ENCODE data around the gene FUT1.
A peak's percentile ranks its signal among the peaks of the same experiment; 100 is the strongest.

FUT1 gene

GRCh38 chr19:48708471-48708870, 44.0 kb downstream of the FUT1 start:
- no peaks in the 10 kb centered on the region for H3K36me3 ChIP-seq (replicated peaks in 1 of 2; ENCODE audit: control insufficient read depth in 2 of 2, insufficient read depth in 2 of 2, low read length in 2 of 2)
- H2AK5ac ChIP-seq (ENCODE audit: low read depth, low read length): no peak overlapping the region
- H2BK5ac ChIP-seq (ENCODE audit: low read length): no peak overlapping the region
- no peak overlapping the region for H3K14ac ChIP-seq (ENCODE audit: low read length)
- H2AFZ ChIP-seq (ENCODE audit: low read length): no peak overlapping the region
- H3K9me3 ChIP-seq (replicated peaks in 1 of 2; ENCODE audit: control insufficient read depth in 2 of 2, insufficient read depth in 1 of 2, low read depth in 1 of 2, low read length in 2 of 2): peaks cover 0 to 3% of the 10 kb centered on the region in 2 donors
- DNase-seq (ENCODE audit: low spot score): no peak
- no CpG with 5 or more reads among the region's 11 CpGs for WGBS, 2 donors (ENCODE audit: extremely low coverage in 2 of 2, insufficient read length in 2 of 2, insufficient replicate concordance in 1 of 2)
- H4K91ac ChIP-seq (ENCODE audit: low read depth, low read length, poor library complexity): no peak overlapping the region
- no peak overlapping the region for H2BK12ac ChIP-seq (ENCODE audit: low read length)
- H3K4me1 ChIP-seq (ENCODE audit: control insufficient read depth in 2 of 2, insufficient read depth in 1 of 2, low read depth in 1 of 2, low read length in 2 of 2): peaks cover 4 to 6% of the 10 kb centered on the region in 2 donors
- H2BK120ac ChIP-seq (ENCODE audit: low read depth, low read length): no peak overlapping the region
- no peak overlapping the region for H3K4ac ChIP-seq (ENCODE audit: low read length)
- H3K27ac ChIP-seq (replicated peaks; ENCODE audit: low read length): no peak overlapping the region
- H2BK15ac ChIP-seq (ENCODE audit: low read length): no peak overlapping the region
- no peak overlapping the region for H4K8ac ChIP-seq (ENCODE audit: low read depth, low read length)
- H3K4me3 ChIP-seq (ENCODE audit: low read length in 2 of 2): peak overlapping the region in 1 of 2 donors; percentile 52
- H3K9ac ChIP-seq (ENCODE audit: low read depth, low read length, poor library complexity): no peak overlapping the region
- peak overlapping the region; percentile 49 for H3K18ac ChIP-seq (ENCODE audit: low read length)
- H3K23ac ChIP-seq (ENCODE audit: low read depth, low read length, poor library complexity): peak overlapping the region; percentile 12
- H3K27me3 ChIP-seq (ENCODE audit: control insufficient read depth in 3 of 3, insufficient read depth in 3 of 3, low read depth in 1 of 3, low read length in 3 of 3): no peaks in the 10 kb centered on the region
- H3K4me2 ChIP-seq (ENCODE audit: insufficient read depth, low read length, poor library complexity, severe bottlenecking): no peak overlapping the region
- H3K79me1 ChIP-seq (ENCODE audit: low read depth, low read length): no peaks in the 10 kb centered on the region

- Histone ChIP-seq H2BK15ac (ENCODE audit: low read length) (no peak overlapping the region), H3K27me3 (ENCODE audit: control insufficient read depth in 3 of 3, insufficient read depth in 3 of 3, low read depth in 1 of 3, low read length in 3 of 3) (no peaks in the 10 kb centered on the region), H2BK12ac (ENCODE audit: low read length) (no peak overlapping the region), H3K27ac (replicated peaks; ENCODE audit: low read length) (no peak overlapping the region), H3K18ac (ENCODE audit: low read length) (no peak overlapping the region), H3K23ac (ENCODE audit: low read depth, low read length, poor library complexity) (no peak overlapping the region), H3K79me1 (ENCODE audit: low read depth, low read length) (no peaks in the 10 kb centered on the region), H4K91ac (ENCODE audit: low read depth, low read length, poor library complexity) (no peak overlapping the region), H3K4me3 (ENCODE audit: low read length in 2 of 2) (no peak overlapping the region), H3K9me3 (replicated peaks in 1 of 2; ENCODE audit: control insufficient read depth in 2 of 2, insufficient read depth in 1 of 2, low read depth in 1 of 2, low read length in 2 of 2) (peaks cover 0 to 3% of the 10 kb centered on the region in 2 donors), H2BK5ac (ENCODE audit: low read length) (peak overlapping the region; percentile 13), H3K9ac (ENCODE audit: low read depth, low read length, poor library complexity) (no peak overlapping the region), H3K36me3 (replicated peaks in 1 of 2; ENCODE audit: control insufficient read depth in 2 of 2, insufficient read depth in 2 of 2, low read length in 2 of 2) (peaks cover 0 to 2% of the 10 kb centered on the region in 2 donors), H3K14ac (ENCODE audit: low read length) (no peak overlapping the region), H3K4ac (ENCODE audit: low read length) (no peak overlapping the region), H2AFZ (ENCODE audit: low read length) (no peak overlapping the region), H3K4me2 (ENCODE audit: insufficient read depth, low read length, poor library complexity, severe bottlenecking) (no peak overlapping the region), H2AK5ac (ENCODE audit: low read depth, low read length) (no peak overlapping the region), H2BK120ac (ENCODE audit: low read depth, low read length) (no peak overlapping the region), H3K4me1 (ENCODE audit: control insufficient read depth in 2 of 2, insufficient read depth in 1 of 2, low read depth in 1 of 2, low read length in 2 of 2) (no peaks in the 10 kb centered on the region), H4K8ac (ENCODE audit: low read depth, low read length) (no peak overlapping the region)
- no CpG with 5 or more reads among the region's 2 CpGs for WGBS, 2 donors (ENCODE audit: extremely low coverage in 2 of 2, insufficient read length in 2 of 2, insufficient replicate concordance in 1 of 2)
- DNase-seq (ENCODE audit: low spot score): no peak
Measured at GRCh38 chr19:48705431-48705830, 47.0 kb downstream of the FUT1 start.

- Histone ChIP-seq H2AFZ (ENCODE audit: low read length) (no peak overlapping the region), H2BK12ac (ENCODE audit: low read length) (no peak overlapping the region)
Measured at GRCh38 chr19:48703316-48703715, 49.1 kb downstream of the FUT1 start.

GRCh38 chr19:48702701-48703100, 49.7 kb downstream of the FUT1 start:
- H4K8ac ChIP-seq (ENCODE audit: low read depth, low read length): no peak overlapping the region
- H3K36me3 ChIP-seq (replicated peaks in 1 of 2; ENCODE audit: control insufficient read depth in 2 of 2, insufficient read depth in 2 of 2, low read length in 2 of 2): peaks cover 0 to 2% of the 10 kb centered on the region in 2 donors
- no peak overlapping the region for H3K14ac ChIP-seq (ENCODE audit: low read length)
- H3K23ac ChIP-seq (ENCODE audit: low read depth, low read length, poor library complexity): no peak overlapping the region
- H3K4ac ChIP-seq (ENCODE audit: low read length): no peak overlapping the region
- no peak overlapping the region for H2BK15ac ChIP-seq (ENCODE audit: low read length)
- no peak overlapping the region for H2BK5ac ChIP-seq (ENCODE audit: low read length)
- no peak overlapping the region for H3K27ac ChIP-seq (replicated peaks; ENCODE audit: low read length)
- H3K9ac ChIP-seq (ENCODE audit: low read depth, low read length, poor library complexity): no peak overlapping the region
- peak overlapping the region; percentile 38 for H3K18ac ChIP-seq (ENCODE audit: low read length)
- no peak overlapping the region for H3K4me3 ChIP-seq (ENCODE audit: low read length in 2 of 2)
- H2BK120ac ChIP-seq (ENCODE audit: low read depth, low read length): no peak overlapping the region
- no peak overlapping the region for H2AK5ac ChIP-seq (ENCODE audit: low read depth, low read length)
- H3K27me3 ChIP-seq (ENCODE audit: control insufficient read depth in 3 of 3, insufficient read depth in 3 of 3, low read depth in 1 of 3, low read length in 3 of 3): peaks cover 0 to 5% (median 0%) of the 10 kb centered on the region in 3 experiments
- no peak for DNase-seq (ENCODE audit: low spot score)
- H4K91ac ChIP-seq (ENCODE audit: low read depth, low read length, poor library complexity): no peak overlapping the region
- no peak overlapping the region for H2BK12ac ChIP-seq (ENCODE audit: low read length)
- no peaks in the 10 kb centered on the region for H3K79me1 ChIP-seq (ENCODE audit: low read depth, low read length)
- no peak overlapping the region for H3K4me2 ChIP-seq (ENCODE audit: insufficient read depth, low read length, poor library complexity, severe bottlenecking)
- peaks cover 0 to 3% of the 10 kb centered on the region in 2 donors for H3K9me3 ChIP-seq (replicated peaks in 1 of 2; ENCODE audit: control insufficient read depth in 2 of 2, insufficient read depth in 1 of 2, low read depth in 1 of 2, low read length in 2 of 2)
- WGBS, 2 donors (ENCODE audit: extremely low coverage in 2 of 2, insufficient read length in 2 of 2, insufficient replicate concordance in 1 of 2): no CpG with 5 or more reads among the region's 13 CpGs
- H2AFZ ChIP-seq (ENCODE audit: low read length): no peak overlapping the region
- H3K4me1 ChIP-seq (ENCODE audit: control insufficient read depth in 2 of 2, insufficient read depth in 1 of 2, low read depth in 1 of 2, low read length in 2 of 2): no peaks in the 10 kb centered on the region

More at GRCh38 chr19:48703316-48703715, 49.1 kb downstream of the FUT1 start:
- Histone ChIP-seq H2BK15ac (ENCODE audit: low read length) (no peak overlapping the region), H3K14ac (ENCODE audit: low read length) (no peak overlapping the region), H2AK5ac (ENCODE audit: low read depth, low read length) (no peak overlapping the region), H3K4me1 (ENCODE audit: control insufficient read depth in 2 of 2, insufficient read depth in 1 of 2, low read depth in 1 of 2, low read length in 2 of 2) (no peaks in the 10 kb centered on the region), H3K27ac (replicated peaks; ENCODE audit: low read length) (no peak overlapping the region), H2BK5ac (ENCODE audit: low read length) (no peak overlapping the region), H3K18ac (ENCODE audit: low read length) (no peak overlapping the region), H4K91ac (ENCODE audit: low read depth, low read length, poor library complexity) (no peak overlapping the region), H3K4me3 (ENCODE audit: low read length in 2 of 2) (no peak overlapping the region), H3K4ac (ENCODE audit: low read length) (no peak overlapping the region), H4K8ac (ENCODE audit: low read depth, low read length) (no peak overlapping the region), H3K23ac (ENCODE audit: low read depth, low read length, poor library complexity) (no peak overlapping the region), H3K79me1 (ENCODE audit: low read depth, low read length) (no peaks in the 10 kb centered on the region), H3K36me3 (replicated peaks in 1 of 2; ENCODE audit: control insufficient read depth in 2 of 2, insufficient read depth in 2 of 2, low read length in 2 of 2) (peaks cover 0 to 2% of the 10 kb centered on the region in 2 donors), H3K9me3 (replicated peaks in 1 of 2; ENCODE audit: control insufficient read depth in 2 of 2, insufficient read depth in 1 of 2, low read depth in 1 of 2, low read length in 2 of 2) (peaks cover 0 to 3% of the 10 kb centered on the region in 2 donors), H3K4me2 (ENCODE audit: insufficient read depth, low read length, poor library complexity, severe bottlenecking) (no peak overlapping the region), H3K9ac (ENCODE audit: low read depth, low read length, poor library complexity) (no peak overlapping the region), H2BK120ac (ENCODE audit: low read depth, low read length) (no peak overlapping the region), H3K27me3 (ENCODE audit: control insufficient read depth in 3 of 3, insufficient read depth in 3 of 3, low read depth in 1 of 3, low read length in 3 of 3) (peaks cover 0 to under 1% (median 0%) of the 10 kb centered on the region in 3 experiments)
- no CpG with 5 or more reads among the region's 23 CpGs for WGBS, 2 donors (ENCODE audit: extremely low coverage in 2 of 2, insufficient read length in 2 of 2, insufficient replicate concordance in 1 of 2)
- no peak for DNase-seq (ENCODE audit: low spot score)
